ENCODE results near the gene BPIFB6. TPM values are rescaled to one million over a fixed set of nuclear protein-coding genes. Genes with fewer than 3 reads are reported as not detected.

The BPIFB6 gene
- total RNA-seq, 1 donor: not detected

GRCh38 chr20:33008336-33009213 is 22.9 kb upstream of the BPIFB6 start:
- H3K27me3 ChIP-seq (ENCODE audit: insufficient read depth, low read length): no peaks in the 10 kb centered on the region
- no peaks in the 10 kb centered on the region for H3K9me3 ChIP-seq (ENCODE audit: low read depth, low read length)
- H3K4me3 ChIP-seq (ENCODE audit: low read length): no peak overlapping the region
- H3K4me1 ChIP-seq (ENCODE audit: insufficient read depth, low read length): no peaks in the 10 kb centered on the region

DNA sequence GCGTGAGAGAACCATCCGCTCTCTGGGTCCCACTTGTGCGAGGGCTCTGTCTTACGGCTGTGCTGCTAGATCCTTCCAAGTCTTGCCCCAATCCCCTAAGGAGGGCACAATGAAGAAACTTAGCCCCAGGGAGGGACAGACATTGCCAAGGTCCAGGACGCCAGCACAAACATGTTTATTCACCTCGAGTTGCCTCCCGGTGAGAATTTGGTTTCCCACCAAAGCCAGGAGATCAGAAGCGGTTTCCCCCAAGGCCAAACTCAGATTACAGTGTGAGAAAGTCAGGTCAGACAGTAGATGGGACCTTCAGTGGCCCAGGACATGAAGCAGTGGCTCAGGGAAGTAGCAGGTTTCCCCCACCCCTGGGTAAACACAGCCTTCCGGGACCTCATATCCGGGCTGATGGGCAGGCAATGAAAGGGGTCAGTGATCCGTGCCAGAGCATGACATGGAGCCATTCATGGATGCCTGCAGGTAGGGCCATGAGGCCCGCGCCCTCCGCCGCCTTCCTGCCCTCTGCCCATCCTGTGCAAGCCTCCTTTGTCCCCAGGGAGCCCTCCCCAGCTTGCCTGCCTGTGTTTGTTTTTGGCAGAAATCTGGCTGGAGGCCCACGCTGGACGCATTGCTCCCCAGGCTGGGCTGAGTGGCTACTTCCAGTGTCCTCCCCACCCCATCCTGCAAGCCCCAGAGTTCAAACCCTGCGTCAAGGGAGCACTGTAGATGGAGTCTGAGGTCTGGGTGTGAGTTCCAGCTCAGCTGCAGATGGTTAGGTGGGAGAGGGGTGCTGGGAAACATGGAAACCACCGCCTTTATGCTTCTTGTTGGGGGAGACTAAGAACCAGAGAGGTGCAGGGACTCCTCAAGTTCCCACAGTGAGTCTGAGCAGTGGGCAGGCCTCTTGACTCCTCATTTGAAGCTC is 22.0 kb upstream of the BPIFB6 start:
- Histone ChIP-seq H3K27me3 (ENCODE audit: insufficient read depth, low read length) (no peaks in the 10 kb centered on the region), H3K4me3 (ENCODE audit: low read length) (no peak overlapping the region), H3K9me3 (ENCODE audit: low read depth, low read length) (no peaks in the 10 kb centered on the region), H3K4me1 (ENCODE audit: insufficient read depth, low read length) (no peaks in the 10 kb centered on the region)

DNA sequence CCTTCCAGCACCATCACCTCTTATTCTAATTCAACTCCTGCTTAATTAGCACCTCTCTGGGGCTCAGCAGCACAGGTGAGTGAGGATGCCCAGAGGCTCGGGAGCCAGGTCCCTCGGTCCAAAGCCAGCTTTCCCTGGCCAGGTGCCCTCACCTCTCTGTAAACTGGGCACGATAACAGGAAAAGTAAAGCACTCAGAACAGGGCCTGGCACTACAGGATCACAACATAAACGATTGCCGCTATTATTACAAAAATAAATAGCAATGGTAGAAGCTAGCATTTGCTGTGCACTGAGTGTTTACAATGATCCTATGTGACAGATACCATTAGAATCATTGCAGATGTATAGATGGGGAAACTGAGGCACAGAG is 21.3 kb upstream of the BPIFB6 start:
- no peaks in the 10 kb centered on the region for H3K9me3 ChIP-seq (ENCODE audit: low read depth, low read length)
- no peaks in the 10 kb centered on the region for H3K4me1 ChIP-seq (ENCODE audit: insufficient read depth, low read length)
- H3K27me3 ChIP-seq (ENCODE audit: insufficient read depth, low read length): no peaks in the 10 kb centered on the region
- H3K4me3 ChIP-seq (ENCODE audit: low read length): no peak overlapping the region

DNA sequence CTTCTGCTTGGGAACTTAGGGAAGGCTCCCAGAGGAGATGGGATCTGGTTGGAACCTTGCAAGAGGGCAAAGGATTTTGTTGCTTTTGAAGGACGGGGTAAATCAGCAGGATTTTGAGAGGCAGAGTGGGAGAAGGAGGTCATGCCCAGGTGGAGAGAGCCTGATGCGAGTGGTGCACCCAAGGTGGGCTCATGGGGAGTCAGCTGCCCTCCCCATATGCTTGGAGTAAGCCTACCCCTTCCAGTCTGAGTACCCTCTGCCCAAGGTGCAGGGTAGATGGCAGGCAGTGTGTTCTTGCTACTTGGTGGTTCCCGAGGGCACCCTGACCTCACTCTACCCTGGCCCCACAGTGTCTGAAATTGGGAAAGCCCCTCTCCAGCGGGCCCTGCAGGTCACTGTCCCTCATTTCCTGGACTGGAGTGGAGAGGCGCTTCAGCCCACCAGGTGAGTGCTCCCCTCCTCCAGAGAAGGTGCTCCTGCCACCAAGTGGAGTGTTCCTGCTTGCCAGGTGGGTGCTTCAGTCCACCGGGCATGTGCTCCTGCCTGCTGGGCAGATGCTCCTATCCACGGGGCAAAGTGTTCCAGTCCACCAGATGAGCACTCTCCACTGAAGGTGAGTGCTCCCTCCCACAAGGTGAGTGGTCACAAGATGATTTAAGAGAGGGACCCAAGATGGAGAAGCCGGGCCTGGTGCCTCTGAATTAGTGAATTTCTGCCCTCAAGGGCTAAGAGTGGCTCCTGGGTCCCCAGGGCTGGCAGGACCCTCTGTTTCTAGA is 20.6 kb upstream of the BPIFB6 start:
- Histone ChIP-seq H3K9me3 (ENCODE audit: low read depth, low read length) (no peaks in the 10 kb centered on the region), H3K4me1 (ENCODE audit: insufficient read depth, low read length) (no peaks in the 10 kb centered on the region), H3K27me3 (ENCODE audit: insufficient read depth, low read length) (no peaks in the 10 kb centered on the region), H3K4me3 (ENCODE audit: low read length) (no peak overlapping the region)

- no peaks in the 10 kb centered on the region for H3K9me3 ChIP-seq (ENCODE audit: low read depth, low read length)
- no peaks in the 10 kb centered on the region for H3K27me3 ChIP-seq (ENCODE audit: insufficient read depth, low read length)
- H3K4me1 ChIP-seq (ENCODE audit: insufficient read depth, low read length): no peaks in the 10 kb centered on the region
- no peak overlapping the region for H3K4me3 ChIP-seq (ENCODE audit: low read length)
Measured at GRCh38 chr20:33012327-33013189, 18.9 kb upstream of the BPIFB6 start.

GRCh38 chr20:33013701-33014326 is 17.6 kb upstream of the BPIFB6 start:
- Histone ChIP-seq H3K4me3 (ENCODE audit: low read length) (no peak overlapping the region), H3K27me3 (ENCODE audit: insufficient read depth, low read length) (no peaks in the 10 kb centered on the region), H3K9me3 (ENCODE audit: low read depth, low read length) (no peaks in the 10 kb centered on the region), H3K4me1 (ENCODE audit: insufficient read depth, low read length) (no peaks in the 10 kb centered on the region)

DNA sequence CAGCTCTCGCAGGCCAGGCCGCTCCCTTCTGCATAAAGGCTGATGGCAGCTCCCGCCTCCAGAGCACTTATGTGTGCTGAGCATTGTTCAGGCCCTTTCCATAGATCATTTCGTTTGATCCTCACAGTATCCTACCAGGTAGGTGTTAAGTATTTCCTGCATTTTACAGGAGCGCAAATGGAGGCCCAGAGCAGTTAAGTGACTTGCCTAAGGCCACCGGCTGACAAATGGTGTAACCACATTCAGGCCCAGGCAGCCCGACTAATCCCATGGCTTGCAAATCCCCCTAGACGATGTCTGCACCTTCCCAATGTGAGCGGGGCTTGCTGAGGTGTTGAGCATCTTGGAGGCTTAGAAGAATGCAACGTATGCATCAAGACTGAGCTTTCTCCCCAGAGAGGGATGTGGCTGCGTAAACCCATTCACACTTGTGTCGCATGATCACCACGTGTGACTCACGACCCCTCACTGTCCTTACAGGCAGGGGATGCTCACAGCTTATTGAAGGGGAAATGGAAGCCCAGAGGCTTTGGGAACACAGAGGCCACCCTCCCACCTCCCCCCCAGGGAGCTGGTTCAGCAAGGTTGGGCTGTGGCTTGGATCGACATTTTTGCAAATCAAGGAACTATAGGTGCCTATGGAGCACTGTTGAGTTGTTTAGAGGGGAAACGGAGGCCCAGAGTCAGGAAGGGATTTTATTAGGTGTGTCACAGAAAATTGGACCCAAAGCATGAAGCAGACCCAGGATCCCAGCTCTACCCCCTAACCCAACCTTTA is 16.9 kb upstream of the BPIFB6 start:
- Histone ChIP-seq H3K9me3 (ENCODE audit: low read depth, low read length) (no peaks in the 10 kb centered on the region), H3K4me3 (ENCODE audit: low read length) (no peak overlapping the region), H3K4me1 (ENCODE audit: insufficient read depth, low read length) (no peaks in the 10 kb centered on the region), H3K27me3 (ENCODE audit: insufficient read depth, low read length) (no peaks in the 10 kb centered on the region)

- Histone ChIP-seq H3K9me3 (ENCODE audit: low read depth, low read length) (no peaks in the 10 kb centered on the region), H3K27me3 (ENCODE audit: insufficient read depth, low read length) (no peaks in the 10 kb centered on the region), H3K4me3 (ENCODE audit: low read length) (no peak overlapping the region), H3K4me1 (ENCODE audit: insufficient read depth, low read length) (no peaks in the 10 kb centered on the region)
Measured at GRCh38 chr20:33015114-33015484, 16.3 kb upstream of the BPIFB6 start.

DNA sequence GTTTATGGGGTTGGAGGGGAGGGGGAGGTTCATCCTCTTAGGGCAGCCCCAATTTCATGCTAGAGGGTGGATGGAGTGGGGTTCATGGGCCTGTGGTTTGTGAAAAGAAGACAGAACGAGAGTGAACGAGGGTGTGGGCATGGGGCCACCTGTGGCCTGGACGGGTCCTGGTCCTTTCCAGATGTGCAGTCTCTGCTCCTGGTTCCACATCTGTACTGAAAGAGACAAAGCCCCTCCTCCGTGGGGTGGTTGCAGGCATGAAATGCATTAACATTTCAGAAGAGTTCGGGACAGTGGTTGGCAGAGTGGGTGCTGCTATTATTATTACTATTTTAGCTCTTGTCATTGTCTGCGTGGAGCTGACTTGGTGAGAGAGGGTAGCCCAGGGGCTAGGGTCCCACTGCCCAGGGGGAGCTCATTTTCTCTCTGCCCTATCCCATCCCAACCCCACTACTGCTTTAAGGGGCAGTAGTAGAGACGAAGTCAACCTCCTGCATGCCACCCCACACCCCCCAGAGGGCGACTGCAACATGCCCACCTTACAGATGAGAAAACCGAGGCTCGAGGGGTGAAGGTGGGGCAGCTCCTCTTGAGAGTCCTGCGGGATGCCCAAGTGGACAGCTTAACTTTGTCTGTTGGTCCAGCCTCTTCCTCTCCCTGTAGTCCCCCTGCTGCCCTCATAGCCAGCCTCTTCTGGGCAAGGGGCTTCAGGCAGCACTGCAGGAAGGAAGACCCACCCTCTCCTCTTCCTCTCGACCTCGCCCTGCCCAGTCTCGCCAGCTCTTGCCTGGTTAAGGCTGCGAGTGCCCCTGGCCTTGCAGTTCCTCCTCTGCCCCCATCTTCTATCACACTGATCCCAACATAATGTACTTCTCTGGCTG is 15.5 kb upstream of the BPIFB6 start:
- Histone ChIP-seq H3K4me1 (ENCODE audit: insufficient read depth, low read length) (no peaks in the 10 kb centered on the region), H3K4me3 (ENCODE audit: low read length) (no peak overlapping the region), H3K9me3 (ENCODE audit: low read depth, low read length) (no peaks in the 10 kb centered on the region), H3K27me3 (ENCODE audit: insufficient read depth, low read length) (no peaks in the 10 kb centered on the region)

DNA sequence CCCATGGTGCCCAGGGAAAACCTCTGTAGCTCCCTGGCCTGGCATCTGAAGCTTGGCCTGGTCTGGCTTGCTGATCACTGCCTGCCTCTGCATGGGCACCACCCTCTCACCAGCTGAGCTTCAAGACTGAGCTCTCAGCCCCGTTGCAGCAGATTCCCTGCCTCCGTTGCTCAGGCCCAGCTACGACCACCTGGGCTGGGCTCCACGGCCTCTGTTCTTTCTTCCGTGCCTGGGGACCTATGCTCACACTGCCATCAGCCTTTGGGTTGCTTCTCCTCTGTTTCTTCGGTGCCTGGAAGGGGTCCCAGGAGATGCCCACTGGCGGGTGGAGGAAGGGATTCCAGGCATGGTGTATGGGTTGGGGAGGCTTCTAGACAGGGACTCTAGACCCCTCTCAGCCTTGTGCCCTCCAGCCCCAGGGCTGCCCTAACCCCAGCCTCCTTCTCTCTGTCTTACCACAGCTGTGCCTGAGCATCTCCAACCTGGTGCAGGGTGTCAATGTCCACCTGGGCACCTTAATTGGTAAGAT is 14.8 kb upstream of the BPIFB6 start:
- no peaks in the 10 kb centered on the region for H3K4me1 ChIP-seq (ENCODE audit: insufficient read depth, low read length)
- no peaks in the 10 kb centered on the region for H3K27me3 ChIP-seq (ENCODE audit: insufficient read depth, low read length)
- H3K4me3 ChIP-seq (ENCODE audit: low read length): no peak overlapping the region
- no peaks in the 10 kb centered on the region for H3K9me3 ChIP-seq (ENCODE audit: low read depth, low read length)

DNA sequence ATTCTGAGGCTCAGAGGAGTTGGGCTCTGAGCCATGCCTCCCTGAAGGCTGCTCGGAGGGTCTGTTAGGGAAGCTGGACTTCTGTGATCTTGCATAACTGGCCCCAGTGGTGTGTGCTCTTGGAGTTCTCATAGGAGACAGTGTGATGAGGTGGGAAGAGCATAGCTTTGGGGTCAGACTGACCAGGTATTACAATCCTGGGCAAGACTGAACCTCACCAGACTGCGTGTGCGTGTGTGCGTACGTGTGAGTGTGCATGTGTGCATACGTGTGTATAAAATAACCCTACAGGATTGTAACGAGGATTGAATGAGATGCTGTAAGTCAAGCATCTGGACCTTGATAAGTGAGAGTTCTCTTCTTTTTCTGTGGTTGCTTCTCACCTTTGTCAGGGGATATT is 13.9 kb upstream of the BPIFB6 start:
- Histone ChIP-seq H3K27me3 (ENCODE audit: insufficient read depth, low read length) (no peaks in the 10 kb centered on the region), H3K9me3 (ENCODE audit: low read depth, low read length) (no peaks in the 10 kb centered on the region), H3K4me1 (ENCODE audit: insufficient read depth, low read length) (no peaks in the 10 kb centered on the region), H3K4me3 (ENCODE audit: low read length) (no peak overlapping the region)

GRCh38 chr20:33018169-33018931 is 13.1 kb upstream of the BPIFB6 start:
- Histone ChIP-seq H3K27me3 (ENCODE audit: insufficient read depth, low read length) (no peaks in the 10 kb centered on the region), H3K4me1 (ENCODE audit: insufficient read depth, low read length) (no peaks in the 10 kb centered on the region), H3K4me3 (ENCODE audit: low read length) (no peak overlapping the region), H3K9me3 (ENCODE audit: low read depth, low read length) (no peaks in the 10 kb centered on the region)

Measured in mononuclear cell (primary cell).